Activated naive CD8-positive, alpha-beta T cell treated with anti-CD3 and anti-CD28 coated beads, Interleukin-2, amount 50 U/mL, for 16 hours (primary cell): ENCODE measurements around the gene TMEM201.
"Not testable (repeated sequence)": the region's sequence is repeated elsewhere in the genome, so short reads cannot be mapped to it uniquely, and the experiment has no call there.

Experiments used
- DNase-seq: peaks from one replicate; pipeline ENCODE4 v3.0.0-alpha.2; 2020; ENCODE audit warnings: low read depth, low spot score

The TMEM201 gene

GRCh38 chr1:9621032-9621431 is 32.3 kb downstream of the TMEM201 start:
- DNase-seq: no peak

- DNase-seq: no peak
Observed at GRCh38 chr1:9624081-9624480, 35.4 kb downstream of the TMEM201 start.

GRCh38 chr1:9625030-9625429 is 36.3 kb downstream of the TMEM201 start:
- DNase-seq: not testable (repeated sequence)

DNA sequence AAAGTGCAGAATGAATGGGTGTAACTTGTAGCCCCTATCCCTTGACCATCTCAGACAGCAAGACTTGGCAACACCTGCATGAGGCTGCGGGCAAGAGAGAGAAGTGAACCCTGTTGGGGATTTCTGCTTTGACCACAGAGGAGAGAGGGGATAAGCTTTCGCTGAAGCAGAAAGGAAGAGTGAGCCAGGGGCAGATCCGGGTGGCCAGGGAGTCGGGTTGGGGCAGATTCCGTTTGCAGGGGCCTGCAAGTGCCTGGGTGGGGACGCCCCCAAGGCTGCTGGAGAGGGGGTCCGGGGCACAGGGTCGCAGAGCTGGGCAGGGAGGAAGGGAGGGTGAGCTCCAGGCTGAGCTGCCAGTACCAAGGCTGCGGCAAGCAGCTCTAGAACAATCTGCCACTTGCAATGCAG is 37.5 kb downstream of the TMEM201 start:
- DNase-seq: no peak

DNA sequence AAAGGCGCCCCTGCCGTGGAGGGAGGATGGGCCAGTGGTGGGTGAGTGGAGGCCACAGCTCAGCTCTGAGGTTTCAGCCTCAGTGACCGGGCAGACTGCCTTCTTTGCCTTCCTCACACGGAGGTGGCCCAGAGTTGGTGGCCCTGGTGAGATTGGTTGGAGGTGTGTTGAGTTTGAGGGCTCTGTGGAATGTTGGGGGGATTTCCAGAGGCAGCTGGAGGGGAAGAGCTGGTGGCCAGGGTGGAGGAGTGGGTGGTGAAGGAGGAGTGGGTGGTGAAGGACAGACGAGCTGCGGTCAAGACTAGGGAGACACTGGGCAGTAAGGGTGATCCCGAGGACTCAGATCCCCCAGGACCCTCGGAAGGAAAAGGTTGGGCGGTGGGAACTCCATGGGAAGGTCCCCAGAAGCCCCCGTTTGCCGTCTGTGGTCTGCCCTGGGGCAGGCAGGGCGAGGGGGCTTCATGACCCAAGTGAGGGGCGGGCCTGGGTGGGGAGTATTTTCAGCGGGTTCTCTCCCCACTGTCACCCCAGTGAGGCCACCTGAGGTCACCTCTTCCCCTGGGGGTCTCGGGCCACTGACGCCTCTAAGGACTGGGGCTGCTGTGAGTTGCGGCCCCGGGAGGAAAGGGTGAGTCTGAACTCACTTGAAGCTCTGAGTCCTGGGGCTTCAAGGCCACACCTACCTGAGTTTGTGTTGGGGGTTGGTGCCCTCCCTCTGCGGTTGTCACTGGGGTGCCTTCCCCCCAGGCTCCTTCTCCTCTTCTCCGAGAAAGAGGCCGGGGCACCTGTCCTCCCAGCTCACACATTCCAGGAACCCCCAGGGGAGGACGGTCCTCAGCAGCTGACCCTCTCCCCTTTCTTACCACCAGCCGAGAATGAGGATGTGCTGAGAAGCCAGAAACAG is 40.1 kb downstream of the TMEM201 start:
- no peak for DNase-seq

GRCh38 chr1:9629445-9630201 is 40.9 kb downstream of the TMEM201 start:
- no peak for DNase-seq

- no peak for DNase-seq
Observed at GRCh38 chr1:9630331-9631111, 41.8 kb downstream of the TMEM201 start.

GRCh38 chr1:9631613-9632012 is 42.9 kb downstream of the TMEM201 start:
- DNase-seq: no peak

DNA sequence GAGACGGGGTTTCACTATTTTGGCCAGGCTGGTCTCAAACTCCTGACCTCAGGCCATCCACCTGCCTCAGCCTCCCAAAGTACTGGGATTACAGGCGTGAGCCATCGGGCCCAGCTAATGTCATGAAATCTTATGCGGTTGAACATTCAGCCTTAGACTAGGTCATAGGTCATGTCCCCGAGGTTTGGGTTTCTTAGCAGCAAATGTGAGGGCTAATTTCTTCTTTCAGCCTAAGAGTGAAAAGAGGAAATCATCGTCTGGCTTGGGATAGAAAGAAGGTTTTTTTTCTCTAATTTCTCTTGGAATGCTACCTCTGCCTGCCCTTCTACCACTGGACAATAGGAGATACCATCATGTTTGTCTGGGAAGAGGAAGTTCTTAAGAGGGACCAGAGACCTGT is 44.8 kb downstream of the TMEM201 start:
- no peak for DNase-seq

GRCh38 chr1:9634582-9634981 is 45.9 kb downstream of the TMEM201 start:
- DNase-seq: no peak

- DNase-seq: no peak
Observed at GRCh38 chr1:9639227-9639626, 50.5 kb downstream of the TMEM201 start.

GRCh38 chr1:9643351-9644256 is 54.9 kb downstream of the TMEM201 start:
- no peak for DNase-seq

GRCh38 chr1:9646037-9646436 is 57.3 kb downstream of the TMEM201 start:
- no peak for DNase-seq

GRCh38 chr1:9648171-9648570 is 59.5 kb downstream of the TMEM201 start:
- no peak for DNase-seq

- no peak for DNase-seq
Observed at GRCh38 chr1:9649769-9650168, 61.1 kb downstream of the TMEM201 start.

DNA sequence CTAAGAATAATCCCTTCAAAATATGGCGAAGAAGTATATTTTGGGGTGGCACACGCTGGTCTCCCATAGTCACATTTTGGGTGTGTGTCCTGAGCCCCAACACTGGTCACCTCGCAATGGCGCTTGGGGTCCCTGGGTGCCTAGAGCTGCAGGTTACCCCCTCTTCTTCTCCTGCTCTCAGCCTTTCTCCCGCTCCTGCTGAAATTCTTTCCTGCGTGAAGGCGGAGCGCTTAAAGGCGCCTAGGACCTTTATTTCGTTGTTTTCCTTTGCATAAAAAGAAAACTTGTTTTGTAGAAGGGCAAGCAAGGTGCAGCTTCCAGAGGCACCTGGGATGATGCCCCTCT is 62.5 kb downstream of the TMEM201 start:
- no peak for DNase-seq

GRCh38 chr1:9651565-9652378 is 63.1 kb downstream of the TMEM201 start, which contains the start of gene PIK3CD:
Gene PIK3CD (plus strand): TSS chr1:9651731. CDS start chr1:9710456, 58,725 bp downstream.
- DNase-seq: no peak

DNA sequence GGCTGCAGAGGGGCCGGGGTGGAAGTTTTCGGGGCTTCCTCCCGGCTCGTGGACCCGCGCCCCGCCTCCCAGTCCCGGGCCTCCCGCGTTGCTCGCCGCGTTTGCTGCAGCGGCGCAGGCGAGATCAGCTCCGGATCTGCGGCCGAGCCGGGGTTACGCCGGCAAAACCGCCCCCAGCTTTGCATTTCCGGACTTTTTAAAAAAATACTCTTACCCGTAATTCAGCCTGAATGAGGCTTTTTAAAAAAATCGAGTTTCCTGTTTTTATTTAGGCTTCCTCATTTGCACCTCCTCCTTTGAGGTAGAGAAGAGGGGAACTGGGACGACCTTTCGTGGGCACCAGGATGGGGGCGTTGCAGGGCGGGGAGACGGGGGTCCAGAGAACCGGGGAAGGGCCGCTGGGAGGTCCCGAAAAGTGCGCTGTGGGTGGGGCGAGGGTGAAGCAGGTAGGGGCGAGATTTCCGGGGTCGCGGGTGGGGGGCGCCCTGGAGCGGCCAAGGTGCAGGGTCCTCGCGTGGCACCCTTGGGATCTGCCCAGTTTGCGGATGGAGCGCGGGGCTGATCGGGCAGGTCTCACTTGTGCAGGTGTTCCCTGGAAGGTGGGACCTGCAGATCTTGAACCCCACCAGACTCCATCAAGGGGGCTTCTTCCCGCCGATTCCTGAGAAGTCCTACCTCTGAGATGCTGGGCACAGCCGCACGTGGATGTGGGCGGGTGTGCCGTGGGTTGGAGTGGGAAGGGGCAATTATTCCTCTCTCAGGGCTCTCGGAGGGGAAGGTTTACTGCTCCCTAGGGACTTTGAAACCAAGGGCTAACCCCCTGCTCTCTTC is 63.9 kb downstream of the TMEM201 start:
- DNase-seq: no peak

- DNase-seq: no peak
Observed at GRCh38 chr1:9653210-9653490, 64.4 kb downstream of the TMEM201 start.
